CD4-positive, alpha-beta T cell (primary cell): ENCODE results near the gene PRPS1L1. TPM values are rescaled to one million over a fixed set of nuclear protein-coding genes. Genes with fewer than 3 reads are reported as not detected.
A peak's percentile ranks its signal among the peaks of the same experiment; 100 is the strongest.

ENCODE experiments used
- ATAC-seq: fragments of 200-7000 bp; cut with Tn5 transposase; one replicate; pipeline ENCODE4 v1.10.0; 2022; ENCODE audit warnings: mild to moderate bottlenecking; ENCODE audit not compliant: poor library complexity
- CTCF ChIA-PET: fragments of 350-600 bp; sonication (Branson Sonifier 250); formaldehyde crosslinking; loops from one replicate; lab custom pipeline; 2021; ENCODE audit warnings: antibody characterized with exemption, inconsistent platforms; lab: Charles Lee
- POLR2A ChIA-PET: fragments of 350-600 bp; sonication (Branson Sonifier 250); formaldehyde crosslinking; loops from one replicate; lab custom pipeline; 2021; ENCODE audit warnings: antibody characterized with exemption, inconsistent platforms; lab: Charles Lee
- DNase-seq, 14 experiments: peaks; one replicate each; pipeline ENCODE4 v3.0.0-alpha.2; 2013 to 2020; ENCODE audit warnings: mixed read lengths in 2 of 14
- H3K27ac ChIP-seq, 2 donors: one replicate each; pipeline versions ENCODE4 v1.5.1 to v1.7.0; 2013; ENCODE audit warnings: low read length in 2 of 2, low read depth in 1 of 2, mild to moderate bottlenecking in 1 of 2
- H3K27me3 ChIP-seq, 2 experiments: 1 replicate in 1 of 2; 2 replicates in 1 of 2; pipeline versions ENCODE4 v1.6.1 to v1.7.0; 2013; ENCODE audit warnings: low read length in 2 of 2, control low read depth in 1 of 2, mild to moderate bottlenecking in 1 of 2, moderate library complexity in 1 of 2; ENCODE audit not compliant: insufficient read depth in 2 of 2, control insufficient read depth in 1 of 2
- H3K36me3 ChIP-seq: one replicate; pipeline ENCODE4 v1.6.1; 2013; ENCODE audit warnings: low read length, control low read depth; ENCODE audit not compliant: insufficient read depth
- H3K4me1 ChIP-seq: one replicate; pipeline ENCODE4 v1.6.1; 2013; ENCODE audit warnings: low read length, control low read depth; ENCODE audit not compliant: insufficient read depth
- H3K4me3 ChIP-seq: one replicate; pipeline ENCODE4 v1.5.1; 2013; ENCODE audit warnings: mild to moderate bottlenecking, low read length, moderate library complexity
- H3K9me3 ChIP-seq, 2 experiments: 1 replicate in 1 of 2; 2 replicates in 1 of 2; pipeline versions ENCODE4 v1.6.1 to v1.7.0; 2013; ENCODE audit warnings: low read length in 2 of 2, mild to moderate bottlenecking in 2 of 2, control low read depth in 1 of 2, moderate library complexity in 1 of 2; ENCODE audit not compliant: control insufficient read depth in 1 of 2, insufficient read depth in 1 of 2
- H3K27ac Mint-ChIP-seq: one replicate; pipeline ENCODE4 v1.8.0; 2020; ENCODE audit warnings: mixed read lengths
- H3K27me3 Mint-ChIP-seq: one replicate; pipeline ENCODE4 v1.8.0; 2021; ENCODE audit warnings: mixed read lengths
- H3K36me3 Mint-ChIP-seq: one replicate; pipeline ENCODE4 v1.8.0; 2021; ENCODE audit warnings: low read depth, mixed read lengths
- H3K4me1 Mint-ChIP-seq: one replicate; pipeline ENCODE4 v1.8.0; 2021; ENCODE audit warnings: low read depth, mixed read lengths
- H3K4me3 Mint-ChIP-seq: one replicate; pipeline ENCODE4 v1.8.0; 2020; ENCODE audit warnings: mild to moderate bottlenecking, mixed read lengths
- H3K9me3 Mint-ChIP-seq: one replicate; pipeline ENCODE4 v1.8.0; 2020; ENCODE audit warnings: mixed read lengths
- CTCF ChIP-seq: fragments of 200-600 bp; IDR thresholded peaks from one replicate; pipeline ENCODE4 v1.8.0; 2022; ENCODE audit warnings: antibody characterized with exemption, mild to moderate bottlenecking
- intact Hi-C, 2 experiments: fragments of 100-400 bp; cut with DNase I in 1 of 2; cut with micrococcal nuclease in 1 of 2; formaldehyde crosslinking; loops; one replicate each; pipeline versions ENCODE4 v1.15.1 to v1.9.0; 2023 to 2025; cut with DNase I, micrococcal nuclease
- total RNA-seq, 174 experiments: library from RNA in 2 of 174; stranded (reverse) in 2 of 174; gene quantifications; one replicate each; pipeline ENCODE4 v1.2.3 and lab custom pipeline; 2021 to 2026

Gene PRPS1L1
- total RNA-seq, 2 experiments from 2014 or later: not detected

- H3K4me1 ChIP-seq: no peaks in the 10 kb centered on the region
- no peaks in the 10 kb centered on the region for H3K27me3 ChIP-seq
- intact Hi-C loops: no loop called here
Measured at GRCh38 chr7:18064242-18064838, 36.7 kb upstream of the PRPS1L1 start.

GRCh38 chr7:18063149-18063901, 35.7 kb upstream of the PRPS1L1 start:
- H3K27me3 Mint-ChIP-seq: no peaks in the 10 kb centered on the region
- no peaks in the 10 kb centered on the region for H3K4me1 ChIP-seq
- no peak overlapping the region for H3K4me3 Mint-ChIP-seq
- TF ChIP-seq CTCF: no peak
- no peak overlapping the region for H3K27ac Mint-ChIP-seq
- DNase-seq: no peak
- no peaks in the 10 kb centered on the region for H3K36me3 Mint-ChIP-seq
- no peaks in the 10 kb centered on the region for H3K27me3 ChIP-seq
- no peak overlapping the region for H3K4me3 ChIP-seq
- H3K27ac ChIP-seq: no peak overlapping the region
- ChIA-PET CTCF (no interaction called here), POLR2A (no interaction called here)
- no peaks in the 10 kb centered on the region for H3K4me1 Mint-ChIP-seq
- no peaks in the 10 kb centered on the region for H3K9me3 ChIP-seq
- intact Hi-C loops: no loop called here
- ATAC-seq: no peak
- H3K9me3 Mint-ChIP-seq: no peaks in the 10 kb centered on the region
- no peaks in the 10 kb centered on the region for H3K36me3 ChIP-seq

More at GRCh38 chr7:18064242-18064838, 36.7 kb upstream of the PRPS1L1 start:
- Mint-ChIP-seq H3K36me3 (no peaks in the 10 kb centered on the region), H3K4me1 (no peaks in the 10 kb centered on the region), H3K27ac (no peak overlapping the region), H3K27me3 (no peaks in the 10 kb centered on the region), H3K4me3 (no peak overlapping the region), H3K9me3 (no peaks in the 10 kb centered on the region)
- peak in 1 of 14 experiments; percentile 16 for DNase-seq
- ATAC-seq: no peak
- POLR2A ChIA-PET: no interaction called here
- CTCF ChIA-PET: interaction anchor here (0.6 kb wide), 1 partner anchor 281 kb away, joined by 4 read pairs; no protein-coding TSS in a partner anchor
- H3K4me3 ChIP-seq: no peak overlapping the region
- H3K9me3 ChIP-seq: no peaks in the 10 kb centered on the region
- TF ChIP-seq CTCF: no peak
- H3K36me3 ChIP-seq: no peaks in the 10 kb centered on the region
- no peak overlapping the region for H3K27ac ChIP-seq

- H3K36me3 ChIP-seq: no peaks in the 10 kb centered on the region
- ATAC-seq (no peak), DNase-seq (no peak)
- Mint-ChIP-seq H3K9me3 (no peaks in the 10 kb centered on the region), H3K4me3 (no peak overlapping the region), H3K27me3 (peaks cover 11% of the 10 kb centered on the region), H3K4me1 (no peaks in the 10 kb centered on the region), H3K27ac (no peak overlapping the region), H3K36me3 (no peaks in the 10 kb centered on the region)
- no peaks in the 10 kb centered on the region for H3K27me3 ChIP-seq
- H3K4me3 ChIP-seq: no peak overlapping the region
- intact Hi-C loops: no loop called here
- H3K27ac ChIP-seq: no peak overlapping the region
- H3K9me3 ChIP-seq: no peaks in the 10 kb centered on the region
- TF ChIP-seq CTCF: no peak
- CTCF ChIA-PET: no interaction called here
- POLR2A ChIA-PET: no interaction called here
- H3K4me1 ChIP-seq: no peaks in the 10 kb centered on the region
Measured at GRCh38 chr7:18059171-18059570, 31.5 kb upstream of the PRPS1L1 start.
